ENCODE data around the gene HEXA.

DNA sequence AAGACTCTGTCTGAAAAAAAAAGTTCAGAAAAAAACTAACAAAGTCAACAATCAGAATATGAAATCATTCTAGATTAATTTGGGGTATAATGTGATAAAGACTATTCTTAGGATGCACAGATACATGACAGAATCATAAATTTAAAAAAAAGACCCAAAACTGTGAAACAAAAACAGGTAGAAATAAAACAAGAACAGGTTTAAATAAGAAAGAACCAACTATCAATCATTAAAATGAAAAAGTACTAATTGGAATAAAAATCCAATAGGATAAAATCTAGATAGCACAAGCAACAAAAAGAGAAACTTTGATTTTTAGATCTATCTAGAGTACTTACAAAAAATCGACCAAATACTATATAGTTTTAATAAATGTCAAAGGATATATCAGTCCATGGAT, 35.7 kb upstream of the HEXA start:
- no peak for TF ChIP-seq POLR2A (IDR thresholded peaks at IDR 0.05)
- TF ChIP-seq, protein P1, sequence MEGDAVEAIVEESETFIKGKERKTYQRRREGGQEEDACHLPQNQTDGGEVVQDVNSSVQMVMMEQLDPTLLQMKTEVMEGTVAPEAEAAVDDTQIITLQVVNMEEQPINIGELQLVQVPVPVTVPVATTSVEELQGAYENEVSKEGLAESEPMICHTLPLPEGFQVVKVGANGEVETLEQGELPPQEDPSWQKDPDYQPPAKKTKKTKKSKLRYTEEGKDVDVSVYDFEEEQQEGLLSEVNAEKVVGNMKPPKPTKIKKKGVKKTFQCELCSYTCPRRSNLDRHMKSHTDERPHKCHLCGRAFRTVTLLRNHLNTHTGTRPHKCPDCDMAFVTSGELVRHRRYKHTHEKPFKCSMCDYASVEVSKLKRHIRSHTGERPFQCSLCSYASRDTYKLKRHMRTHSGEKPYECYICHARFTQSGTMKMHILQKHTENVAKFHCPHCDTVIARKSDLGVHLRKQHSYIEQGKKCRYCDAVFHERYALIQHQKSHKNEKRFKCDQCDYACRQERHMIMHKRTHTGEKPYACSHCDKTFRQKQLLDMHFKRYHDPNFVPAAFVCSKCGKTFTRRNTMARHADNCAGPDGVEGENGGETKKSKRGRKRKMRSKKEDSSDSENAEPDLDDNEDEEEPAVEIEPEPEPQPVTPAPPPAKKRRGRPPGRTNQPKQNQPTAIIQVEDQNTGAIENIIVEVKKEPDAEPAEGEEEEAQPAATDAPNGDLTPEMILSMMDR (IDR thresholded peaks at IDR 0.05) = no peak

All from thyroid gland (tissue), 4 donors.